GM12801 (cell line): ENCODE data around the gene C5orf46.

Source experiments
- TF ChIP-seq, protein P1 (sequence below): IDR thresholded peaks from one replicate; pipeline ENCODE4 v1.5.1; 2011; ENCODE audit warnings: control low read depth; ENCODE audit not compliant: insufficient read length; ENCODE audit errors: extremely low read depth

C5orf46 gene

DNA sequence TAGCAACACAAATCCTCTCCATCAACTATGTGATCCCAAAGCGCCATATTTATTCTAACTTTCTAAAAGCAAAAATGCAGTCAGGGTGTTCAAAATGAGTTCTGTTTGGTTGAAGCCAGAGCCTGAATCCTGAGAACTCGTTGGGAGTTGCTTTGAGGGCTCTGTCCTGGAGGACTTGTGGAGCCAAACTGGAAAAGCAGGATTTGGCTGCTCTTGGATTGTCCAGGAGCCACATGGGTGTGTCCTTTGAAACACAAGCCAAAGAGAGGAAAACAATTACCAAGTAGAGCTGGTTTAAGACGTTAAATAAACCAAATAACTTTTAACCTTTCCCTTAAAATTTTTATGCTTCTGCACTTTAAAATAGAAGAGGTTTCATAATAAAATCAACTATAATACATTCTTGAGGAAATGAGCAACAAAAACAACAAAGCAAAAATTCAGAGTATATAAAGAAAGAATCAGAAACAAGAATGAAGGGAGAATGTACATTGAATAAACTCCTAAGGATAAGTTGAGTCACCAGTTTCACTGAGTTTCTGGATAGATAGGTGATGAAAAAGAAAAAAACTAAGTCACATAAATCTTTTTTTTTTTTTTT lies 13.5 kb downstream of the C5orf46 start:
- TF ChIP-seq, protein P1, sequence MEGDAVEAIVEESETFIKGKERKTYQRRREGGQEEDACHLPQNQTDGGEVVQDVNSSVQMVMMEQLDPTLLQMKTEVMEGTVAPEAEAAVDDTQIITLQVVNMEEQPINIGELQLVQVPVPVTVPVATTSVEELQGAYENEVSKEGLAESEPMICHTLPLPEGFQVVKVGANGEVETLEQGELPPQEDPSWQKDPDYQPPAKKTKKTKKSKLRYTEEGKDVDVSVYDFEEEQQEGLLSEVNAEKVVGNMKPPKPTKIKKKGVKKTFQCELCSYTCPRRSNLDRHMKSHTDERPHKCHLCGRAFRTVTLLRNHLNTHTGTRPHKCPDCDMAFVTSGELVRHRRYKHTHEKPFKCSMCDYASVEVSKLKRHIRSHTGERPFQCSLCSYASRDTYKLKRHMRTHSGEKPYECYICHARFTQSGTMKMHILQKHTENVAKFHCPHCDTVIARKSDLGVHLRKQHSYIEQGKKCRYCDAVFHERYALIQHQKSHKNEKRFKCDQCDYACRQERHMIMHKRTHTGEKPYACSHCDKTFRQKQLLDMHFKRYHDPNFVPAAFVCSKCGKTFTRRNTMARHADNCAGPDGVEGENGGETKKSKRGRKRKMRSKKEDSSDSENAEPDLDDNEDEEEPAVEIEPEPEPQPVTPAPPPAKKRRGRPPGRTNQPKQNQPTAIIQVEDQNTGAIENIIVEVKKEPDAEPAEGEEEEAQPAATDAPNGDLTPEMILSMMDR: no peak

DNA sequence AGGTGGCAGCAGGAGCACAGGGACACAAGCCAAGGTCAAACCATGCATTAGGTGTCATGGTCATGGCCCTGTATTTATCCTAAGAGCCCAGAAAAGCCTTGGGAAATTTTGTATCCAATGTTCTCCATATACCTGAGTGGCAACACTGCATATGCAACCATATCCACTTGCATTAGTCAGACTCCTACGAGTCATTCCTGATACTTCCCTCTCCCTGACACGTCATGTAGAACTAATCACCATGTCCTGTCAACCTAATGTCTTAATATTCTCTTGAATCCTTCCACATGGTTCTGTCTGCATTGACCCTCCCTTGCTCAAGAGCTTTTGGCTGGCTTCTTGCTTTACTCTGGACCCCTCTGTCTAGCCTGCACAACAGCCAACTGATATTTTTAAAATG lies 18.4 kb downstream of the C5orf46 start:
- TF ChIP-seq, protein P1: no peak

DNA sequence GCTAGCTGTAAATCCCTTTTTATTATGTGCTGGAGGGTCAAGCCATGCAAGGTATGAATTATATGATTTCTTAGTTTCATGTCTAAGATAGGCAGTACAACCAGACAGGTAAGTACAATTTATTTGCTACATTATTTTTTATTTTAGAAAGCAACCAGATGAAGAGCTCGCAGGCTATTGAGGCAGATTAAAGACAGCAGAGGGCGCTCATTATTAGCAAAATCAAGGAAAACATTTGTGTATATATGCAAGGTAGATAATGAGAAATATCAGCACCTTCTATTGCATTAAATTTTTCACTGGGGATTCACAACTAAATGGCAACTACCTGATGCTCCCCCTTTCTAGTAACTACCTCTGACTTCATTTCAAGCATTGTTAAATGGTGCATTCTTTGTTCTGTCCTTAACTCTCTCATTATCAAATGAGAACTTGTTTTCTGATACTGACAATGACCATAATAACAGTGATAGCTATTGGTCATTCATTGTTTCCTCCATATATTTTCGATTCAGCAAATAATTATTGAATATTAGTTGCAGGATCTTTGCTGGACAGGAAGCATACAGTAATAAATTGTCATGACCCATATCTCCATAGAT lies 19.2 kb downstream of the C5orf46 start:
- TF ChIP-seq, protein P1: no peak

DNA sequence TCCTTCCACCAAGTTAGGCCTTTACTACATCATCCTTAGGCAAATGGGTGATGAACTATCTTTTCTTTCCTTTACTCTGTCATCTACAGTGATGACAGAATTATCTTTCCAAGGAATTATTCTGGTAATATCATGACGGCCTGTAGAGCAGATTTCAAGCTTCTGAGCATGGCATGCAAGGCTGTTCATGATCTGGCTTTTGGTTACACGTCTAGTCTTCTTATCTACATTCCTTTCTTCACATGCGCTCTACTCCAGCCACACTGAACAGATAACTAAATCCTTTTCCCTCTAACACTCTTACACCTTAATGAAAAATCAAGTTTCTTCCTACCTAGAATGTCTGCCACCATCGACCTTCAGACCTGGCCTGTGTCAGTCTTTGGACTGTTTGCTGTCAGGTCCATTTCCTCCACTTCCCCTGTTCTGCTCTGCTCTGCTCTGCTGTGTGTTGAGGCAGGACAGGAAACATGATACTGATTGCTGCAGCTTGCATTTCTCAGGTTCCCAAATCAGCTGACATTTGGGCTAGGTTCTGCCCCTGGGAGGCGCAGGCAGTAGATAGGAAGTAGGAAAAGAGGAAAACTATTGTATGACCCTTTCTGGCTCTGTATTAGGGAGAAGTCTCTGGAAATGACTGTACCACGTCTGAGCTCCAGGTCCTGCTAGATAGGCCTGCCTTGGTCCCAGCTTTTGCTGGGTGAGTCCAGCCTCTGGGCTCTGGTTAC lies 23.6 kb downstream of the C5orf46 start:
- TF ChIP-seq, protein P1: no peak

DNA sequence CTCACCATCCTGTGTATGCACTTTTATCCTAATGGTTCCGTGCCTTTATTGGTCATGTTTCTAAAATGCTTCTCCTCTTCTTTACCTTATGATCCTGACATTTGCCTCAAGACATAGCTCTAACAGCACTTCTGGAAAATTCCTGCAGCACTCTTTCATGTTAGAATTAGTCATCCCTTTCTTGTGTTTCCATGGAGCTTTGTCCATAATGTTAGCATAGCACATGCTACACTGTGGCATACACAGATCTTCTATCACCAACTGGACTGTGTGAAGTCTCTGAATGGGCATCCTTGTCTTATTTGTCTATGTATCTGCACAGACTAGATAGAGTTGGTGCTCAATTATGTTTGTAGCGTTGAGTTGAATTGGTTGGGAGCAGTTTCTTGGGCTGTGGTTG lies 25.9 kb downstream of the C5orf46 start:
- TF ChIP-seq, protein P1: no peak

DNA sequence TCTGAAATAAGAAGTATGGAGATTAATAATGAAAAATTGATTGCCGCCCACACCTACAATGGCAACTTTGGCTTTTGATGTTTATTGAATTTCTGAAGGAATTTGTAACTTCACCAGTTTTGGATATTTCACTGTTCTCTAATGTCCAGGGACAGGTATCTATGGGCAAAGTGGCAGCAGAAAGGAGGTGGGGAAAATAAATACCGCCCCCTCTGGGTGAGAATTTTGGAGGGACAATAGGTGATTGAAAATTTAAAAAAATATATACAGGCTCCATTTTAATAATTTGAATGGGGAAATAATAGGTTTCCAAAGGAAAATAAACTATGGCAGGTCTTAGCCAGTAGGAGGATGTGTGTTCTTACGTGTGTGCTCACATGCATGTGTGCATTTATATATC lies 26.6 kb downstream of the C5orf46 start:
- TF ChIP-seq, protein P1: no peak

DNA sequence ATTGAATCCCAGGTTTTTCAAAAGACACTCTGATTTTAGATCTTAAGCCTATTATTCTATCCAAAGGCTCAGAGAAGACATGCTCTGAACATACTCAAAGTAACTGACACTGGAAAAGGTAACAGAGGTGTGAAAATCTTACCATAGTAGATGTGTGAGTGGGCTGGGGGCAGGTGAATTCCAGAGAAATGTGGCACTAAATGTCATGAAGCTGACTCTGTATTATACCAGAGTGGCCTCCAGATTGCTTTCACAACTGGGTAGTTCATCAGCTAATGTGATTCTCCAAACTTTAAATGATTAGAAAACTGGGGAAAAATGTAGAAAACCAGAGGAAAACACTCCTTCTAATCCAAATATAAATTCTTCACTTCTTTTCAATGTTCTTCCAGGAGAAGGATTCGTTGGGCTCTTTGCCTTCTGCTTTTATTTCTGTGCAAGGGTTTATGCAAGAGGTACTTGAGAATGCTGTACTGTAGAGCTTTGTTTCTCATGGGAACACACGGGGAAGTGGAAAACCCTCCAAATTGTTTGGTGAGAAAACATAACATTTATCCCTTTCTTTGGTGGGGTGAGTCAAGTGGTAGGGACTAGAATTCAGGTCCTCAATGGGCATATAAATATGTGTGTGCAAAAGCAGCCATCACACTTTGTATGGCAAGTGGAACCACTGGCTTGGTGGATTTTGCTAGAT lies 28.1 kb downstream of the C5orf46 start, which contains the start of gene SCGB3A2:
SCGB3A2 (plus strand) TSS at position 646 of the 694 bp plus-strand sequence. CDS start 93 bp downstream, outside the sequence.
- TF ChIP-seq, protein P1: no peak
